ENCODE measurements around the gene POLR2E. TPM values are rescaled to one million over a fixed set of nuclear protein-coding genes. Genes with fewer than 3 reads are reported as not detected.

POLR2E gene
- total and polyA plus RNA-seq, 10 of the 15 experiments (the other 5 are each of a cell fraction or from before 2014, with no cell fraction given) = 4.0 to 487 (median 200) TPM

GRCh38 chr19:1072371-1073015 lies 22.7 kb downstream of the POLR2E start:
- no peak overlapping the region for H2AFZ ChIP-seq (ENCODE audit: control insufficient read depth, low read depth, low read length)
- in situ Hi-C loops (cut with MboI) (no loop called here), intact Hi-C loops (cut with micrococcal nuclease; ENCODE audit: unreplicated experiment) (no loop called here)
- H3K27me3 ChIP-seq (replicated peaks in 1 of 2; ENCODE audit: control insufficient read depth in 2 of 2, insufficient read depth in 2 of 2, low read length in 1 of 2) = no peaks in the 10 kb centered on the region
- WGBS (ENCODE audit: insufficient coverage, insufficient replicate concordance, low lambda C conversion rate, missing lambda C conversion rate) = 77% methylated on average over 11 of the region's 11 CpGs
- no TSS peak for BruUV-seq (replicated peaks)
- ChIA-PET CTCF (no interaction called here), SMC1A (ENCODE audit: uncharacterized antibody, unreplicated experiment) (interaction anchor here (1.0 kb wide), 1 partner anchor 33 kb away, joined by 3 read pairs; the partner anchor contains the start of gene ABCA7), RAD21 (ENCODE audit: unreplicated experiment) (no interaction called here), POLR2A (interaction anchor here (1.2 kb wide), 2 partner anchors 12 to 30 kb away, joined by 3 read pairs; no protein-coding TSS in a partner anchor)
- TF ChIP-seq TCF3 (IDR thresholded peaks at IDR 0.05; ENCODE audit: borderline replicate concordance, insufficient read depth, low read depth, low read length) = no peak
- TF ChIP-seq HSF1 (IDR thresholded peaks at IDR 0.05; ENCODE audit: low read depth, low read length) = no peak
- TF ChIP-seq SMAD1 (IDR thresholded peaks at IDR 0.05; ENCODE audit: low read depth, partially characterized antibody) = no peak
- no peak for TF ChIP-seq JUND (IDR thresholded peaks at IDR 0.05; ENCODE audit: low read depth, low read length)
- no peak for TF ChIP-seq E2F4 (IDR thresholded peaks at IDR 0.05; ENCODE audit: low read depth, low read length)
- 0 out of 2 replicates have a peak, but pooled peaks have one; percentile 43 for TF ChIP-seq SMARCA5 (IDR thresholded peaks at IDR 0.05)
- 0 out of 2 replicates have a peak, but pooled peaks have one; percentile 60 for TF ChIP-seq ZNF217 (IDR thresholded peaks at IDR 0.05)
- no peak for TF ChIP-seq CBX5 (IDR thresholded peaks at IDR 0.05; ENCODE audit: low read depth)
- TF ChIP-seq EP300 (IDR thresholded peaks at IDR 0.05; ENCODE audit: borderline replicate concordance in 1 of 2, control insufficient read depth in 1 of 2, low read depth in 2 of 2, low read length in 2 of 2) = no peak
- no peak for TF ChIP-seq RUNX3 (IDR thresholded peaks at IDR 0.05; ENCODE audit: low read length)
- TF ChIP-seq, protein P1, sequence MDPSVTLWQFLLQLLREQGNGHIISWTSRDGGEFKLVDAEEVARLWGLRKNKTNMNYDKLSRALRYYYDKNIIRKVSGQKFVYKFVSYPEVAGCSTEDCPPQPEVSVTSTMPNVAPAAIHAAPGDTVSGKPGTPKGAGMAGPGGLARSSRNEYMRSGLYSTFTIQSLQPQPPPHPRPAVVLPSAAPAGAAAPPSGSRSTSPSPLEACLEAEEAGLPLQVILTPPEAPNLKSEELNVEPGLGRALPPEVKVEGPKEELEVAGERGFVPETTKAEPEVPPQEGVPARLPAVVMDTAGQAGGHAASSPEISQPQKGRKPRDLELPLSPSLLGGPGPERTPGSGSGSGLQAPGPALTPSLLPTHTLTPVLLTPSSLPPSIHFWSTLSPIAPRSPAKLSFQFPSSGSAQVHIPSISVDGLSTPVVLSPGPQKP (IDR thresholded peaks at IDR 0.05; ENCODE audit: low read depth, low read length) = no peak
- no peak for TF ChIP-seq BCLAF1 (IDR thresholded peaks at IDR 0.05)
- no peak for TF ChIP-seq BHLHE40 (IDR thresholded peaks at IDR 0.05; ENCODE audit: borderline replicate concordance in 1 of 2, low read depth in 2 of 2, low read length in 1 of 2)
- peaks cover 46% of the 10 kb centered on the region for H3K79me2 ChIP-seq (ENCODE audit: control insufficient read depth, insufficient read depth, low read length)
- peaks cover 30% of the 10 kb centered on the region for H3K4me1 ChIP-seq (ENCODE audit: control insufficient read depth, insufficient read depth, low read length)
- H3K27ac ChIP-seq (ENCODE audit: control insufficient read depth, insufficient read depth) = no peak overlapping the region
- ATAC-seq = no peak
- no peak for FAIRE-seq
- H3K4me2 ChIP-seq (ENCODE audit: control insufficient read depth, insufficient read depth) = no peak overlapping the region; the same call in 1 of the 2 replicates
- no peak overlapping the region for H3K9ac ChIP-seq (ENCODE audit: control insufficient read depth, insufficient read depth, low read length)
- H4K20me1 ChIP-seq (ENCODE audit: control insufficient read depth, insufficient read depth) = no peaks in the 10 kb centered on the region
- peaks cover 21 to 26% of the 10 kb centered on the region in 2 experiments for H3K36me3 ChIP-seq (ENCODE audit: control insufficient read depth in 2 of 2, insufficient read depth in 2 of 2, low read length in 1 of 2)
- H3K4me3 ChIP-seq = no peak overlapping the region
- no peak for DNase-seq (ENCODE audit: low read depth, low spot score)
- no peaks in the 10 kb centered on the region; the same call in 2 of the 3 replicates for H3K9me3 ChIP-seq (replicated peaks; ENCODE audit: control insufficient read depth, insufficient read depth, low read length)

Measured in GM12878 (cell line).